Fibroblast of peridontal ligament (primary cell): ENCODE results near the gene FBXL17.
A peak's percentile ranks its signal among the peaks of the same experiment; 100 is the strongest.

Experiments
- DNase-seq: peaks from one replicate; pipeline ENCODE4 v3.0.0-alpha.2; 2010; ENCODE audit errors: extremely low read depth

Gene FBXL17

DNA sequence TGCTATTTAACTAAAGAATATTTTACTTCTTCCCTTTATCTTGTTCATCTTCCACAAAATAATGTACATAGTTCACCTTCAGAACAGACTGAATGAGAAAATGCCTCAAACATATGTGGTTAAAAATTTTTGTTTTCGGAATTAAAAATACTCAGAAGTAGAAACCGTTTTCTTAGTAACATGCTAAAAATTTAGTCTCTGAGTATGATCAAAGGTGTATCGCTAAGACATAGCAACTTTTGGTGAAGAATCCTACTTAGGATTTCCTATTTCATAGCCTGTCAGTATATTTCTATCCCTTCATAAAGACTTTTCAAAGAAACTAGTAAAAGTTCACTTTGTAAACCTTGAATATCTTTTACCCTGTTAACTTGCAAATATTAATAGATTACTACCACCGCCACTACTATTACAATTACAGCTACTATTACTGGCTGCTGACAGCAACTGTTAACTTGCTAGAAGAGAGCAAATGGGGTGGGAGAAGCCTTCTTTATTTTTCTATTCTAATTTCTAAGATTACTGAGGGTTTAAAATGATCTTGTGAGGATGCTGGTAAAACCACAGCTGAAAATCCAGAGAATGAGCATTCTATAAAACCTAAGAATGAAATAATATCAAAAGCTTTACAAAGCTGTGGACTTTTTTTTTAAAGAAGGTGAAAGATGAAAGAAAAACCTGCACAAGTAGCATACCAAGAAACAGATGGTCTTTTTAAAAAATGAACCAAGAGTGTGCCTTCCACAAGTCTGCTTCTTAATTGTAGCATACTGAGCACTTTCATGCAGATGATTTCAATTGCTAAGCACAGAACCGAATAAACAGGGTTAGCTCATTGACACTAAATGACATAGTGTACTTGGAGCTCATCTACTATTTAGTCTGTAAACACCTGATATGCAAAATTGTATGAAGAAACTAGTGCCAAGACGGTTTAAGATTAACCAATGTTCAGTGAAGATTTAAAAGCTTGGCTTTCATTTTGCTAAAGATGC is 464.9 kb downstream of the FBXL17 start:
- DNase-seq = no peak

DNA sequence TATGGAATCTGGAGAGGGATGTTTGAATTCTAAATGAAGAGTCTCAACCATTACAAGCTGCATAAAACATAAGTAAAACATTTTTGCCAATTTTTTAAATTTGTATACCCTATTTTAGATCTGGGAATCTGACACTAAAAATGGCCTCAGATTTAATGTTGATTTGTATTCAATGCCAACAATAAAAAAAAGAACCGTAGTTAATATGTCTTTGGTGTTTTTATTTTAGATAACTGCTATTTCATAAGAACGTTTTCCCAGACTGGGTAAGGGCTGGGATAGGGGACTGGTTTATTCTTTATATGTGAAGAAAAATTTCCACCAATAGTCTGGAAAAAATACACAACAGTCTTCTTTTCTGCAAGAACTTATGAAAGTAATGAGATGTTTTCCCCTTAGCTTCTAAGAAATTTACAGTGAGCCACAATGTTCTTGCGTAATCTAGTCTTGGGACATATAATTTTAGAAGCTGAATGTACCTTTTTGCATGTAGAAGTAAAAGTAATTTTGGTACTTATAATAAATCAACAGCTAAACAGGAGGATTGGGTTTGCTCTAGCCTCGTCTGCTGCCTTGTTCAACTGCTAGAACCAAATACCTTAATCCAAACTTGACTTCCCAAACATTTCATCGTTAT is 466.6 kb downstream of the FBXL17 start:
- peak; percentile 60 for DNase-seq

DNA sequence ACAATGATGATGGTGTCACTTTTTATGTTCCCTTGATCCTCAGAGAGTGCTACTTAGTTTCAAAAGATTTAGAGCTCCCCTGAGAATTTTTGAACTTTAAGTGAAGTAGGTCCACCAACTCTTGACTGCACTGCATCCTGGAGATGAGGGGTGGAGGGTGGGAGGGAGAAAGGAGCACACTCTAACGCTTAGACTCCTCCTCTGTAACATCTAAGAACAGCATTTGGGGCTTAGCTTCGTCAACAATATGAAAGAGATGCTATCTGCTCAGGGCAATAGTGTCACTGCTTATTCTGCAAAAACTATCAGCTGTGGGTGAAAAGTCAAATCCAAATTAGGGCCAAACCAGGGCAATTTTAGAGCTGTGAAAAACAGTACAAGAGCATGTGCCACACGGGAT is 468.4 kb downstream of the FBXL17 start:
- no peak for DNase-seq

DNA sequence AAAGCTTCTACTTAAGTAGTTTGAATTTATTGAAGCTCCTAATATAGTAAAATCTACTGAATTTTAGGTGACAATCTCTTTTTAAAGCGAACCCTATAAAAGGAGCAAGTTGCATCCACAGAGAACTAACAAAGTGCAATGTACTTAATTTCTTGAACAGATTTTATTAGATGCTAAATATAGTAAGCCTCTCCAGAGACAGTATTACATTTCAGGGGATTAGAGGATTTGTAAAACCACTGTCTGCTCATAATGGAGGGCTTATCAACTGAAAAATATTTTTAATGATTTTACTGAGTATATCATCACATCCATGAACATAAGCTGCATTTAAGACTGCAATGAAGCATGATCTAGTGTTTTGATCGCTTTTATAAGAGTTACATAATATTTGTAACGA is 481.2 kb downstream of the FBXL17 start:
- DNase-seq = no peak

DNA sequence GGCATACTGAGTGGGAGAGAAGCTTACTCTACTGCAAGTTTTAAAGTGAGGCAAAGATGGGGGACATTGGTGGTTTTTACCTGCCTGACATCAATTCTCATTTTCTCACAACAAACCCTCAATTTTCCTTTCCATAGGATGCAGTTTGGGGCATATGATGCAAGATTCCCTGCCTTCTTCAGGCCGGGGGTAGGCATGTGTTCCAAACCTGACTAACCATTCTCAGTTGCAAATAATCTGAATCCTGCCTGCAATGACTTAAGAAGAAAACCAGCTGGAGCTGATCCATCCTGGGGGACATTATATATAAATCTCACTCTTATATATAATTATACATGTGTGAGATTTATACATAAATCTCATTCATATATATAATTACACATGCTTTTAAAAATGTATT is 487.5 kb downstream of the FBXL17 start:
- peak; percentile 45 for DNase-seq

DNA sequence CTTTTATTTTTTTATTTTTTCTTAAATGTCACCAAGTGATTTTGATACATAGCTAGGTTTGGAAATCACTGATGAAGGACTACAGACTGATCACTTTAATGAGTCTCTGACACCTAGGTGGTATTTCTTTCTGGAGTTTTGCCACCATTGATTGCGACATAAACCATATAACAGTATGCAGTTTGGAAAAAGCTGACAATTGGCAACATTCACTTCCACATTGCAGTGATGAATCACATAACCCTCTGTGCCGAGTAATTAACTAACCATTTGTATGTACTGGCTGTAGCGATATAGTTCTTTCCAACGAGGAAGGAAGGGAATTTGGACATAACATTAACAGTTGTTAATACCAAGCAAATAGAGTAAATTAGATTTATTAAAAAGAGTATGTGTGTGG is 488.3 kb downstream of the FBXL17 start:
- peak; percentile 75 for DNase-seq

DNA sequence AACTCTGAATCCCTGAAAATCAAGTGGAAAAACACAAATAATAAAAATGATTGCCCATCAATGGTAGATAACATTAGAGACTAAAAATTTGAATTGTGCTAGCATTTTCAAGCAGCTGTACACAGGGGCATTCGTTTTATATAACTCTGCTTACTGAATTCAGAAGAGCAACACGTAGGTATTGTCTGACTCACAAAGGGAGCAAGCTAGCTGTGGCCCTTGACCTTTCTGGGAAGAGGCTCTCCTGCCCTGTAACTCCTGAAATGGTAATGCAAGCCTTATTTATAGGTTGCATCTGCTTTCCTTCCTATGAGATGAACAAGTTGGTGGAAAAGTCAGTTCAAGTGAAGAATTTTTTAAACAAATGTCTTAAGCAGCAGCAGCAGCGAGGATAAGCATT is 492.5 kb downstream of the FBXL17 start:
- no peak for DNase-seq

DNA sequence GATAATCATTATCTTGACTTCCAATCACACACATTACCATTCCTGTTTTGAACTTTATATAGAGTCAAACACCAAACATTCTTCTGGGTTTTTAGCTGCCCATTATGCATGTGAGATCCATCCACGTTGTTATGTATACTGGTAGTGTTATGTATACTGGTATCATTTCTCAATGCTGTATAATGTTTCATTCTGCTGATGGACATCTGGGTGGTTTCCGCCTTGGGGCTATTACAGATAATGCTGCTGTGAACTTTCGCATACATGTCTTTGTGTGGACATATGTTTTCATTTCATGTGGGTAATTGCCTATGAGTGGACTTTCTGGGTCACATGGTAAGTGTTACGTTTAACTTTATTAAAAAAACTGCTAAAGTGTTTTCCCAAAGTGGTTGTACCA is 493.4 kb downstream of the FBXL17 start:
- DNase-seq = no peak

DNA sequence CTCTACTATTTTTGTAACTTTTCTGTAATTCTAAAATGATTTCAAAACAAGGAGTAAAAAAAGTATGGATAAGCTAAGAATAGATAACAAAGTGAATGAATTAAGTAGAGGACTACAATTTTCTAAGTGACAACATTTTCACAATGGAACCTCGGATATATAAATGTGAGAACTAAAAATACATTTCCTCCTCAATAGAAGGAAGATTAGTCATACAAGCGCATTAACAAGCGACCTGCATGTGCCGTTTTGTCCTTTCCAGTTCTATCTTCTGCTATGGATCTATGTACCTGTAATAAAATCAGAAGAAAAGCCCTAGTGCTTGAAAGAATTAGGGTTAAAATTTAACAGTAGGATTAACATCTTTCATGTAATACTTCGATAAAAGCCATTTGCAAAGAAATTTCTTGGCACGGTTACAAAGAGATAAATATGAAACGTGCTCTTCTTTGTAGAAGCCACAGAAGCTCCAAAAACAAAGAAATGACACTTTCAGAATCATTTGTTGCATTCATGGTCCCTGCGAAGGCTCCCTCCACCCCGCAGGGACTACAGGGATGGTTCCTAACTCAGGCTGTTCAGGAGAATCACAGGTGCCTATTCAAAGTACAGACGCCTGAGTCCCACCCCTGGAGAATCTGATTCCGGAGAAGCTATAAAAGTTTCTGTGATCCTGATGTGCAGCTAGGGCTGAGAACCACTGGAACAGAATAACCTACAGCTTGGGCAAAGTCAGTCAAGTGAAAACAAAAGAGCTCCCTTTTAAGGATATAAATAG is 494.5 kb downstream of the FBXL17 start:
- DNase-seq = no peak

DNA sequence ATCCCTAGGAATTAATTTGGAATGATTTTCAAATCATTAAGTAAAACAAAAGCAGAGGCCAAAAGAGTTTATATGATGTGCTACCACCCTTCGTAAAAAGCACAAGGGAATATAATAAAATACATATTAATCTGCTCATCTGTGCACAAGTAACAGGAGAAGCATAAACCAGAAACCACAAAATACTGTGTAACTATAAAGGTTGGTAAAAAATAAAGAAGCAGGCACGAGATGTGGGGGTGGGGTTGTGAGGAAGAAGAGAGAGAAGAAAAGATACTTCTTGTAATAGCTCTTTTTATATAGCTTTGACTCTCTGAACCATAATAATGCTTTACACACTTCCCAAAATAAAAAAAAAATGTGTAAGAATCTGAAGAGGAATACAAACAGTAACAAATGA is 496.3 kb downstream of the FBXL17 start:
- DNase-seq = no peak

DNA sequence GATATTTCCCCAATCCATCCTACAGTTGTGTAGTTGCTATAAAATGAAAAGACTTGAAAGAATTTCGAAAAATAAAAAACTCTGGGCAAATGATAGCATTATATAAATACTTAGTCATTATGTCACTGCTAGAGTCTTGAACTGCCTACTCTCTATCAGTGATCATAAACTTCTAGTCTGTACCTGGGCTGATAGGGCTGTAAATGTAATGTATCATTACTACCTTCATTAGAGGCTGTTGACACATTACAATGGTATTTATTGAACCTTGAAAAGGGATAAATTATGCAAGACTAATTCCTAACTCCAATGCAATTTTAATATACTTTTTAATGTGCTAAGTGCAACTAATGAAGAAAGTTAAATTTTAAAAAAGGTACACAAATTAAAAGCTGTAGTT is 497.0 kb downstream of the FBXL17 start:
- no peak for DNase-seq

DNA sequence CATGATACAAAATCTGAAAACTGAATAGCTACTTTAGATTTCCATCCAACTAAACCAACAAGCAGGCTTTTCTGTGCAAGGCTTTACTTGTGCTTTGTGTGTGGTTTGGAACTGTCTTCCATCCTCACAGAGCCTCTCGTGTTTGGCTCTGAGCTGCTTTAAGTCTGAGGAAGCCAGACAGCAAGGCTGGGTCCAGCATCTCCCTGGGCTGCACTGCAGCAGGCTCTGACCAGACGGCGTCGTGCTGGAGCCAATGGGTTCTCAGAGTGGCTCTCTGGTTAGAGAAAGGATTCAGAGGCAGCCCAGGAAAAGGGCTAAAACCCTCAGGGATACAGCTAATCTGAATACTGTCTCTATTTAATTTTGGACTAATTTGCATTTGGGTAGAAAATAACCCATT is 503.2 kb downstream of the FBXL17 start:
- DNase-seq = no peak

DNA sequence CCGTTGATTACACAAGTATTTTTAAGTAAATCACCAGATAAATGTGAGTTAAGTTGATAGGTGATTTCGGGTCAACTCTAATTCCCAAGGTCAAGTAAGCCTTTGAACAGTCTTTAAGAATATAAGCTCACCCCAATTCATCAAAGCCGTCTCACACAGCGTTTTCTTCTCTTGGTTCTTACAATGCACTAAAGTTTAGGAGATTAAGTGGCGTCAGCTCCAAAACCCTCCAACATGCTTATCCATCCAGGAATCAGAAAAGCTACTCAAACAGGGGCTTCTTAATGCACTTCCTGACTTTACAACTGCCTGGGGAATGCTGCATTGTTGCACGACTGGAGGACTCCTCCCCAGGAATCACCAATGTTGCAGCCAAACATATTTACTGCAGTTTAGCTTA is 505.0 kb downstream of the FBXL17 start:
- no peak for DNase-seq

DNA sequence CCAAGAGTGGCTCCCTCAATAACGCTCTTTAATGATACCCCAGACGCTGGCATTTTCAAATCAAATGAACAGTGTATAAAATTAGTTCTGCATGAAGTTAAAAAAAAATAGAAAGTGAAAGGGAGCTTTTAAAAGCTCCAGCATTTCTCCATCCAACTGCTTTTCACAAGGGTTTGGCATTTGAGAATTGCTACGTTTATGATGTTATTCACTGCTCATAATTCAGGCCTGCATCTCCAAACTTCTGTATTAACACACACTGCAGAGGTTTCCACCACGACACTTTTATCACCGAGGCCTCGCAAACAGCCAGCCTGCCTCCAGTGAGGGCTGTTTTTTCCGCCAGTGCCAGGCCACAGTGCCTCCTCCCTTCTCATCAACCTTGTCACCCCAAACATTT is 505.6 kb downstream of the FBXL17 start:
- DNase-seq = no peak

DNA sequence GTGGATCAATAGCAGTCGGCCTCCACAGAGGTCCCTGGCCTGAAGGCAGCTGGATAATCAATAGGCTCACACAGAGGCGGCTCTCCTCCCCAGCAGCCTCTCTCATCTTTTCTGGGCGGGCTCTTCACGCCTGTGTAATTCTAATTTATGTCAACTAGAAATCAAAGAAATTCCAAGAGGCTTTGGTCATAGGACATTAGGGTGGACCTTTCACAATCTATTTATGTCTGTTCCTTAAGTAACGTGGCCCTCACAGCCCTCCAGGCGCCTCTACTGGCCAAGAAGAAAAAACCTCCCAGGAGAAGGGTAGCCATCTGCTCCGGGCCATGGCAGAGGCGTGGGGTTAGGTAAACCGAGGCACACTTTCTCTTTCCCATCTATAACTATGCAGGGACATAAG is 506.1 kb downstream of the FBXL17 start:
- DNase-seq = peak; percentile 30

DNA sequence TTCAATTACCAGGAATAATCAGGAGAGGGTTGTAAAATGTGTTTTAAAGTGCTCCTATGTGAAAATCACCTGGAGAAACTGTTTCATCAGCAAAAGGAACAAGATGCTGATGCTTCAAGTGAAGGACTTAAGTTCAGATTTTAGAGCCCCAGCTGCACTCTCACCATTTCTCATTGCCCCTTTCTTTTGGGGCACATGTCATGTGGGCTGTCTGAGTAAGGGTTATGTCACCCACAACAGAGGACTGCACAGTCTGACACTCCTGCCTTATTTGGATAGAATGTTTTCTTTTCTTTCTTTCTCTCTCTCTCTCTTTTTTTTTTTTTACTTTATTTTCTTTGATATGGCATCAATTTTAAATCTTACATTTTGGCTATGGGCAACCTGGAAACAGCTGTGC is 507.1 kb downstream of the FBXL17 start:
- DNase-seq = peak; percentile 21

DNA sequence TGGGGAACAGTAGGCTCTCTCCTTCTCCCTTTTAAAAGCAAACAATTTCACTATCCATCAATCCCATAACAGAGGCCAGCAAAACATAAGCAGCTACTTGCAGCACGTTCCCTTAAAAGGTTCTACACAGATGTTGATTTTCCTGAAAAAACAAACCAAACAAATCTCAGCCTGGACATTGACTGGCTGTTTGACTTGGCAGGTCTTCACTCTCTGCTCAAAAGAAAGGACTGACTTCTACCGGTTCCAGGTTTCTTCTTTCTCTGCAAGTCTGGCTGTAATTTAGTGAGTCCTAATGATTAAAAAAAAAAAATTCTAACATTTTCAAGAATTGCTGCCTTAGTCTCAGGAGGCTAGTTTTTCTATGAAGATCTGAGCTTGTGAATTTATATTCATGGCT is 508.0 kb downstream of the FBXL17 start:
- DNase-seq = no peak

DNA sequence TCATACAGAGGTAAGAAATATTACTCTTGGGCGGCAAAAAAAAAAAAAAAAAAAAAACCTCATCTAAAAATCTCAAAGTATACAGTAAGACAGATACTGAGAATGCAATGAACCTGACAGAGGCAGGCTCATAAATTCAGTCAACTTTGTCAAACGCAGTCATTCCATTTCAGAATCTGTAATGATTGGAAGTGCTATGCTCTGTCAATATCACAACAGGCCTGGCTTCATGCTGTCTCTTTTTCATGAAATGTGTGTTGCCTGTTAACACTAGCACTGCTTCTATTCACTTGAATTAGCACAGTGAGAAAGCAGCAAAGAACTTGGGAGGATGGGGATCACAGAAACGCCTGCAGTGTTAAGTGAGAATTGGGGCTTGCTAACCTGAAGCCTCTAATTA is 510.9 kb downstream of the FBXL17 start:
- no peak for DNase-seq

DNA sequence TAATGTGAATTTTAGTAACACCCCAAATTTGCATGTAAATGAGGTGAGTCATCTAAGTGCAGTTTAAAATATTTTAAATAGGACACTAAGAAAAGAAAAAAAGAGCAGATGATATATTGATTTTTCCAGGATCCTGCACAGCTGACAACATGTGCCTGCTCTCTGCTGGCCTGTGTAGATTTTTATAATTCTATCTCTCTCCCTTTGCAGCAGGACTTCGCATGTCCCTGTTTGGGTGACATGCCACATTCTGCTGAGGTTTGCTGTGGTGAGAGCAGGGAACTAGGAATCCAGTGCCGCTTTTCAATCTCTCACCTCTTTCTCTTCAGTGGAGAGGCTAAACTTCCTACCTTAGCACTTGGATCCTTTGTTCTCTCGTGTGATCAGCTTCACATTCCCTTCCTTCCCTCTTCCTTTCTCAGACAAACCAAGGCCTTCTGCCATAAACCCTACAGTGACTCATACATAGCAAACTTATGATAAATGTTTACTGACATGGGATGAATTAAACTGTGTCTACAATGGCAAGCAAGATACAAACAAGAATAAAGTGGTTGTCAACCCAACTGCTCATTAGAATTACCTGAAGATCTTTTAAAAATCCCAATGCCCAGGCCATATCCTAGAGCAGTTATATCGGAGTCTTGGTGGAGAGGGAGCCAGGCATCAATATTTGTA is 512.3 kb downstream of the FBXL17 start:
- peak; percentile 80 for DNase-seq

DNA sequence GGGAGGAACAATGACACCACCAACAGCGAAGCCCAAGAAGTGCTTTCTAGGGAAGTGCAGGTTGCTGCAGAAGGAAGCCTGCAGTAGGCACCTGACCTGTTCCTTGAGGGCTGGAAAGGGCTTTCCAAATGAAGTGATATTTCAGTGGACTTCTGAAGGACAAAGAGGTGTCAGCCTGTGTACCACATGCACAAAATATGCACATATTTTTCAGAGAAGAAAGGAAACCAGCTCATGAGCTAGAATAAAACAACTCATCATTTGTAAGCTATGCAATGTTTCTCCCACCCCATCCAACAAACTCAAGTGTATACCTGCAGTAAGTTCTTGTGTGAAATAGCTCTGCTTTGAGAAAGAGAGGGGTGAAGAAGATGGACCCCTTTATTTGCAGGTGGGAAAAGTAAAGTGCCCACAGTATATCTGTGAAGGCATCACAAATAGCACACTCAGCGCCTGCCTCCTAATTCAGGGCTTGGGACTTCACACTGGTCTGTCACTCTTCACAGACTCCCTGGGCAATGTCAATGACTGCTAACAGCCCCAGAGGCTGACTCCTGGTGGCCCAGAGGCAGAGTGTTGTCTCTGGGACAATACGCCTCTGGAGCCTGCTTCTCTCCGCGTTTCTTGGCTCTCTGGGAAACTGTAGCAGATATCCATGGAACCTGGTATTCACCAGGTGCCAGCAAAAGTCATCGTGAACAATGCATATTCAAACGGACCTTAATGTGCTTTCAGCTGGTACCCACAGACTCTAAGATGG is 513.1 kb downstream of the FBXL17 start:
- DNase-seq = no peak

DNA sequence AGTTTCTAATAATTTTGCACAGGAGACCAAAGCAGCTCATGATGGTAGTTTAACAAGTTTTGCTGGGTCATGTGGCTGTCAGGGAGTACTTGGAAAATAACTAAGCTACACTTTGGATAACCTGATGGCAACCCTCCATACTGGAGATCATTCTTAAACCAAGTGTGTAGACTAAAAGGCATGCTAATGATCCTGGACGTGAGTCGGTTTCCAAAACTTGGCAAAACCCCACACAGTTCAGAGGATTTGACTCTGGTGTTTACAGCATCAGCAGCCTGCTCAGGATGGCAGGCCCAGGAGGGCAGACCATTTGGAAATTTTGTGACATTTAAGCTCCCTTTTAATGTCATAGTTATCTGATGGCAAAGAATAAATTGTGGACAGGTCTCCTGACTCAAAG is 514.6 kb downstream of the FBXL17 start:
- peak; percentile 35 for DNase-seq
